ENCODE data around the gene FBN1.

Gene FBN1

GRCh38 chr15:48617619-48618018 is 27.9 kb downstream of the FBN1 start:
- no peak for DNase-seq

- no peak for DNase-seq
These were observed 29.3 kb downstream of the FBN1 start for GRCh38 chr15:48616216-48616615.

GRCh38 chr15:48614051-48614450 is 31.5 kb downstream of the FBN1 start:
- DNase-seq, result no peak

GRCh38 chr15:48609486-48609885 is 36.0 kb downstream of the FBN1 start:
- DNase-seq, result no peak

GRCh38 chr15:48607846-48608245 is 37.7 kb downstream of the FBN1 start:
- no peak for DNase-seq

- DNase-seq, result no peak
These were observed 40.9 kb downstream of the FBN1 start for GRCh38 chr15:48604567-48604966.

- no peak for DNase-seq
These were observed 41.6 kb downstream of the FBN1 start for GRCh38 chr15:48603922-48604321.

- DNase-seq, result no peak
These were observed 42.4 kb downstream of the FBN1 start for GRCh38 chr15:48603123-48603500.

- no peak for DNase-seq
These were observed 43.0 kb downstream of the FBN1 start for GRCh38 chr15:48602358-48603122.

- DNase-seq, result no peak
These were observed 44.4 kb downstream of the FBN1 start for GRCh38 chr15:48601095-48601494.

- DNase-seq, result no peak
These were observed 48.7 kb downstream of the FBN1 start for GRCh38 chr15:48596841-48597240.

GRCh38 chr15:48596415-48596814 is 49.1 kb downstream of the FBN1 start:
- DNase-seq, result no peak

- DNase-seq, result no peak
These were observed 49.5 kb downstream of the FBN1 start for GRCh38 chr15:48595981-48596380.

- DNase-seq, result no peak
These were observed 52.6 kb downstream of the FBN1 start for GRCh38 chr15:48592933-48593332.

- DNase-seq, result no peak
These were observed 53.2 kb downstream of the FBN1 start for GRCh38 chr15:48592221-48592731.

- no peak for DNase-seq
These were observed 54.8 kb downstream of the FBN1 start for GRCh38 chr15:48590723-48591122.

GRCh38 chr15:48584812-48585563 is 60.5 kb downstream of the FBN1 start:
- no peak for DNase-seq

- no peak for DNase-seq
These were observed 61.3 kb downstream of the FBN1 start for GRCh38 chr15:48584090-48584811.

GRCh38 chr15:48582452-48583247 is 62.9 kb downstream of the FBN1 start:
- peak in 1 of 2 experiments; percentile 19 for DNase-seq

GRCh38 chr15:48581219-48581618 is 64.3 kb downstream of the FBN1 start:
- DNase-seq, result no peak

GRCh38 chr15:48580736-48581135 is 64.8 kb downstream of the FBN1 start:
- DNase-seq, result no peak

- DNase-seq, result no peak
These were observed 65.4 kb downstream of the FBN1 start for GRCh38 chr15:48579945-48580671.

All from NCI-H187 (cell line).